Measurements from ENCODE around the gene SLC29A3.

DNA sequence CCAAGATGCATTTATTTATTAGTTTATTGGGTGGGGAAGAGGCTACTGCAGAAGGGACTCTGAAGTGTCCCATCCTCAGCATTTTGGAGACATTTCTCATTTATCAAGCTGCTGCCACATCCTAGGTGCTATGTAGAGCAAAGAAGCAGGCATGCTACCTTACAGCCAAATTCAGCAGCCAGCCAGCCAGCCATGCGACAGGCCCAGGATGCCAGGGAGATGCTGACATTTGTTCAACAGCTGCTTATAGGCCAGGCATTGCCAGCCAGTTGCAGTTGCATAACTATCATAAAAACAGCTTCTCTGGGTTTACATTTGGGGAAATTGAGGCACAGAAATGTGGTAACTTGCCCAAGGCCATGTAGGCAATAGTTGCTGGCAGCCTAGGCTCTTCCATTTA is 2.3 kb downstream of the SLC29A3 start:
- TF ChIP-seq POLR2AphosphoS5 (IDR thresholded peaks at IDR 0.05; ENCODE audit: low read depth, low read length) (no peak), TAF1 (IDR thresholded peaks at IDR 0.05; ENCODE audit: borderline replicate concordance, insufficient read depth, low read length) (no peak), SIN3A (IDR thresholded peaks at IDR 0.05; ENCODE audit: borderline replicate concordance, insufficient read depth, low read length) (no peak)
- TF ChIP-seq, protein P1, sequence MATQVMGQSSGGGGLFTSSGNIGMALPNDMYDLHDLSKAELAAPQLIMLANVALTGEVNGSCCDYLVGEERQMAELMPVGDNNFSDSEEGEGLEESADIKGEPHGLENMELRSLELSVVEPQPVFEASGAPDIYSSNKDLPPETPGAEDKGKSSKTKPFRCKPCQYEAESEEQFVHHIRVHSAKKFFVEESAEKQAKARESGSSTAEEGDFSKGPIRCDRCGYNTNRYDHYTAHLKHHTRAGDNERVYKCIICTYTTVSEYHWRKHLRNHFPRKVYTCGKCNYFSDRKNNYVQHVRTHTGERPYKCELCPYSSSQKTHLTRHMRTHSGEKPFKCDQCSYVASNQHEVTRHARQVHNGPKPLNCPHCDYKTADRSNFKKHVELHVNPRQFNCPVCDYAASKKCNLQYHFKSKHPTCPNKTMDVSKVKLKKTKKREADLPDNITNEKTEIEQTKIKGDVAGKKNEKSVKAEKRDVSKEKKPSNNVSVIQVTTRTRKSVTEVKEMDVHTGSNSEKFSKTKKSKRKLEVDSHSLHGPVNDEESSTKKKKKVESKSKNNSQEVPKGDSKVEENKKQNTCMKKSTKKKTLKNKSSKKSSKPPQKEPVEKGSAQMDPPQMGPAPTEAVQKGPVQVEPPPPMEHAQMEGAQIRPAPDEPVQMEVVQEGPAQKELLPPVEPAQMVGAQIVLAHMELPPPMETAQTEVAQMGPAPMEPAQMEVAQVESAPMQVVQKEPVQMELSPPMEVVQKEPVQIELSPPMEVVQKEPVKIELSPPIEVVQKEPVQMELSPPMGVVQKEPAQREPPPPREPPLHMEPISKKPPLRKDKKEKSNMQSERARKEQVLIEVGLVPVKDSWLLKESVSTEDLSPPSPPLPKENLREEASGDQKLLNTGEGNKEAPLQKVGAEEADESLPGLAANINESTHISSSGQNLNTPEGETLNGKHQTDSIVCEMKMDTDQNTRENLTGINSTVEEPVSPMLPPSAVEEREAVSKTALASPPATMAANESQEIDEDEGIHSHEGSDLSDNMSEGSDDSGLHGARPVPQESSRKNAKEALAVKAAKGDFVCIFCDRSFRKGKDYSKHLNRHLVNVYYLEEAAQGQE (IDR thresholded peaks at IDR 0.05; ENCODE audit: insufficient read depth in 1 of 2, low read depth in 2 of 2, low read length in 2 of 2): no peak

All from PFSK-1 (cell line).